ENCODE measurements around the gene RAB36.

The RAB36 gene

GRCh38 chr22:23105304-23105703 lies 40.0 kb upstream of the RAB36 start:
- no peaks in the 10 kb centered on the region for H3K4me1 Mint-ChIP-seq (ENCODE audit: low read depth)
- H3K9me3 Mint-ChIP-seq, result no peaks in the 10 kb centered on the region
- H3K27ac Mint-ChIP-seq, result no peak overlapping the region
- no peaks in the 10 kb centered on the region for H3K27me3 Mint-ChIP-seq
- H3K36me3 Mint-ChIP-seq (ENCODE audit: low read depth), result no peaks in the 10 kb centered on the region
- no peak overlapping the region for H3K4me3 Mint-ChIP-seq

- Mint-ChIP-seq H3K27me3 (no peaks in the 10 kb centered on the region), H3K9me3 (no peaks in the 10 kb centered on the region), H3K36me3 (ENCODE audit: low read depth) (no peaks in the 10 kb centered on the region), H3K27ac (no peak overlapping the region), H3K4me3 (no peak overlapping the region), H3K4me1 (ENCODE audit: low read depth) (no peaks in the 10 kb centered on the region)
Measured at GRCh38 chr22:23105919-23106318, 39.4 kb upstream of the RAB36 start.

GRCh38 chr22:23106344-23106743 lies 38.9 kb upstream of the RAB36 start:
- no peaks in the 10 kb centered on the region for H3K4me1 Mint-ChIP-seq (ENCODE audit: low read depth)
- H3K4me3 Mint-ChIP-seq, result no peak overlapping the region
- no peaks in the 10 kb centered on the region for H3K9me3 Mint-ChIP-seq
- no peaks in the 10 kb centered on the region for H3K36me3 Mint-ChIP-seq (ENCODE audit: low read depth)
- no peak overlapping the region for H3K27ac Mint-ChIP-seq
- H3K27me3 Mint-ChIP-seq, result no peaks in the 10 kb centered on the region

- Mint-ChIP-seq H3K36me3 (ENCODE audit: low read depth) (no peaks in the 10 kb centered on the region), H3K4me3 (no peak overlapping the region), H3K9me3 (no peaks in the 10 kb centered on the region), H3K4me1 (ENCODE audit: low read depth) (no peaks in the 10 kb centered on the region), H3K27ac (no peak overlapping the region), H3K27me3 (no peaks in the 10 kb centered on the region)
Measured at GRCh38 chr22:23106906-23107367, 38.3 kb upstream of the RAB36 start.

- Mint-ChIP-seq H3K27me3 (no peaks in the 10 kb centered on the region), H3K27ac (no peak overlapping the region), H3K36me3 (ENCODE audit: low read depth) (no peaks in the 10 kb centered on the region), H3K9me3 (no peaks in the 10 kb centered on the region), H3K4me3 (no peak overlapping the region), H3K4me1 (ENCODE audit: low read depth) (no peaks in the 10 kb centered on the region)
Measured at GRCh38 chr22:23107487-23108248, 37.6 kb upstream of the RAB36 start.

GRCh38 chr22:23108249-23109078 lies 36.8 kb upstream of the RAB36 start:
- no peak overlapping the region for H3K27ac Mint-ChIP-seq
- H3K4me3 Mint-ChIP-seq, result no peak overlapping the region
- H3K27me3 Mint-ChIP-seq, result no peaks in the 10 kb centered on the region
- H3K9me3 Mint-ChIP-seq, result no peaks in the 10 kb centered on the region
- no peaks in the 10 kb centered on the region for H3K36me3 Mint-ChIP-seq (ENCODE audit: low read depth)
- H3K4me1 Mint-ChIP-seq (ENCODE audit: low read depth), result no peaks in the 10 kb centered on the region

- no peak overlapping the region for H3K27ac Mint-ChIP-seq
Measured at GRCh38 chr22:23109079-23109347, 36.3 kb upstream of the RAB36 start.

GRCh38 chr22:23109441-23109978 lies 35.8 kb upstream of the RAB36 start:
- H3K36me3 Mint-ChIP-seq (ENCODE audit: low read depth), result no peaks in the 10 kb centered on the region
- H3K27me3 Mint-ChIP-seq, result no peaks in the 10 kb centered on the region
- no peak overlapping the region for H3K27ac Mint-ChIP-seq
- no peaks in the 10 kb centered on the region for H3K4me1 Mint-ChIP-seq (ENCODE audit: low read depth)
- no peaks in the 10 kb centered on the region for H3K9me3 Mint-ChIP-seq
- H3K4me3 Mint-ChIP-seq, result no peak overlapping the region

More at GRCh38 chr22:23109079-23109347, 36.3 kb upstream of the RAB36 start:
- Mint-ChIP-seq H3K9me3 (no peaks in the 10 kb centered on the region), H3K27me3 (no peaks in the 10 kb centered on the region), H3K4me3 (no peak overlapping the region), H3K4me1 (ENCODE audit: low read depth) (no peaks in the 10 kb centered on the region), H3K36me3 (ENCODE audit: low read depth) (no peaks in the 10 kb centered on the region)

- no peak overlapping the region for H3K27ac Mint-ChIP-seq
Measured at GRCh38 chr22:23110190-23110921, 34.9 kb upstream of the RAB36 start.

GRCh38 chr22:23110922-23111527 lies 34.3 kb upstream of the RAB36 start:
- no peaks in the 10 kb centered on the region for H3K27me3 Mint-ChIP-seq
- H3K4me1 Mint-ChIP-seq (ENCODE audit: low read depth), result no peaks in the 10 kb centered on the region
- H3K27ac Mint-ChIP-seq, result no peak overlapping the region
- H3K4me3 Mint-ChIP-seq, result no peak overlapping the region
- no peaks in the 10 kb centered on the region for H3K9me3 Mint-ChIP-seq
- no peaks in the 10 kb centered on the region for H3K36me3 Mint-ChIP-seq (ENCODE audit: low read depth)

More at GRCh38 chr22:23110190-23110921, 34.9 kb upstream of the RAB36 start:
- Mint-ChIP-seq H3K4me3 (no peak overlapping the region), H3K27me3 (no peaks in the 10 kb centered on the region), H3K9me3 (no peaks in the 10 kb centered on the region), H3K4me1 (ENCODE audit: low read depth) (no peaks in the 10 kb centered on the region), H3K36me3 (ENCODE audit: low read depth) (no peaks in the 10 kb centered on the region)

GRCh38 chr22:23112472-23113012 lies 32.7 kb upstream of the RAB36 start:
- Mint-ChIP-seq H3K27me3 (no peaks in the 10 kb centered on the region), H3K27ac (no peak overlapping the region), H3K36me3 (ENCODE audit: low read depth) (no peaks in the 10 kb centered on the region), H3K4me3 (no peak overlapping the region), H3K4me1 (ENCODE audit: low read depth) (no peaks in the 10 kb centered on the region), H3K9me3 (no peaks in the 10 kb centered on the region)

GRCh38 chr22:23113067-23113846 lies 32.0 kb upstream of the RAB36 start:
- Mint-ChIP-seq H3K27me3 (no peaks in the 10 kb centered on the region), H3K4me1 (ENCODE audit: low read depth) (no peaks in the 10 kb centered on the region), H3K9me3 (no peaks in the 10 kb centered on the region), H3K4me3 (no peak overlapping the region), H3K27ac (no peak overlapping the region), H3K36me3 (ENCODE audit: low read depth) (no peaks in the 10 kb centered on the region)

GRCh38 chr22:23113847-23114720 lies 31.2 kb upstream of the RAB36 start:
- peaks cover under 1% of the 10 kb centered on the region for H3K4me1 Mint-ChIP-seq (ENCODE audit: low read depth)
- no peak overlapping the region for H3K4me3 Mint-ChIP-seq
- no peaks in the 10 kb centered on the region for H3K36me3 Mint-ChIP-seq (ENCODE audit: low read depth)
- H3K27me3 Mint-ChIP-seq, result no peaks in the 10 kb centered on the region
- no peak overlapping the region for H3K27ac Mint-ChIP-seq
- H3K9me3 Mint-ChIP-seq, result no peaks in the 10 kb centered on the region

Data from stimulated activated naive CD8-positive, alpha-beta T cell treated with anti-CD3 and anti-CD28 coated beads, Interleukin-15, Interleukin-2, amounts not matched to agents 100 ng/mL and 50 ng/mL, for 24 hours (primary cell).